Pancreas (tissue), 10 donors: ENCODE data around the gene SHKBP1. TPM values are rescaled to one million over a fixed set of nuclear protein-coding genes. Genes with fewer than 3 reads are reported as not detected.

Experiments
- ATAC-seq, 4 donors: fragments of 200-7000 bp; cut with Tn5 transposase; one replicate each; pipeline versions ENCODE4 v1.8.0 to v1.9.1; 2020; ENCODE audit warnings: mild to moderate bottlenecking in 4 of 4, moderate library complexity in 4 of 4
- DNase-seq, 6 donors: peaks; one replicate each; pipeline ENCODE4 v3.0.0-alpha.2; 2020
- FAIRE-seq: peaks from 2 replicates; lab custom pipeline; 2012; peaks lifted over from hg19 to GRCh38; lab: Jason Lieb, UNC
- H3K27ac ChIP-seq, 4 donors: fragments of 200-600 bp; sonication (generic); 1 replicate in 3 of 4; 2 replicates in 1 of 4; pipeline versions ENCODE4 v1.5.0 to v1.8.0; 2020
- H3K27me3 ChIP-seq, 4 donors: fragments of 200-600 bp; one replicate each; pipeline ENCODE4 v1.8.0; 2021
- H3K36me3 ChIP-seq, 3 donors: fragments of 200-600 bp; sonication (generic) in 1 of 3; one replicate each; pipeline versions ENCODE4 v1.5.0 to v1.8.0; 2020 to 2021
- H3K4me1 ChIP-seq, 3 donors: fragments of 200-600 bp; one replicate each; pipeline ENCODE4 v1.8.0; 2021
- H3K4me3 ChIP-seq, 4 donors: fragments of 200-600 bp; sonication (generic) in 2 of 4; one replicate each; pipeline versions ENCODE4 v1.5.0 to v1.8.0; 2020 to 2021
- H3K9me3 ChIP-seq, 4 donors: fragments of 200-600 bp; one replicate each; pipeline ENCODE4 v1.8.0; 2021
- CTCF ChIP-seq, 4 donors: fragments of 200-600 bp; sonication (generic) in 3 of 4; IDR thresholded peaks; one replicate each; pipeline versions ENCODE4 v1.5.0 to v1.8.0; 2021; ENCODE audit warnings: antibody characterized with exemption in 4 of 4
- WGBS, 2 donors: extraction: QIAGEN DNeasy Blood & Tissue Kit; methylation state at CpG; one replicate each; pipeline ENCODE4 v1.1.7; 2013; 5-methylcytosine and 5-hydroxymethylcytosine counted together
- intact Hi-C, 3 donors: fragments of 100-400 bp; cut with DNase I; formaldehyde crosslinking; loops; one replicate each; pipeline versions ENCODE4 v1.11.1 to v1.14.2; 2022
- polyA plus RNA-seq, 2 donors: library from polyadenylated mRNA; stranded (reverse); fragments of 200-250 nt; gene quantifications; one replicate each; pipeline ENCODE4 v1.2.3, GENCODE V29; 2013
- total RNA-seq, 6 donors: library from RNA; stranded (reverse); fragmentation: NEBNext Ultra II Directional in 4 of 6; extraction: Animal tissue kit (Norgen Biotek cat#: 25700) in 4 of 6; gene quantifications; one replicate each; pipeline versions ENCODE4 v1.2.1 to v1.2.4, GENCODE V29; 2021 to 2023
- donor health status: healthy with polysubstance abuse.
- donor health status: DM: no; HTN: no; CAD: no; lungs with moderate emphysema.
- donor health status: DM: no; HTN: no; CAD: no.
- donor health status: control.
- donor health status: control.
- donor health status: Bipolar disorder and iron deficiency.
- donor health status: DM: yes; HTN: yes; CAD: no.
- donor health status: DM: no; HTN: no; CAD: no.
- donor health status: DM: no; HTN: no; CAD: no.
- donor health status: DM: yes; HTN: yes; CAD: no.

Gene SHKBP1
- total and polyA plus RNA-seq, 8 donors: 18.2 to 86.2 (median 23.8) TPM

- peaks cover 0 to 9% (median 0%) of the 10 kb centered on the region in 4 donors for H3K27me3 ChIP-seq
- intact Hi-C loops: no loop called here
- 1% methylated on average over 50 to 53 of the region's 53 CpGs for WGBS, 2 donors
- DNase-seq (peak; percentile 99 to 100 (median 100)), FAIRE-seq (peak; percentile 78), ATAC-seq (peak; percentile 95 to 98 (median 96))
- no peak overlapping the region for H3K27ac ChIP-seq
- H3K4me3 ChIP-seq: peak overlapping the region in 2 of 4 donors; percentile 27 to 36
- no peaks in the 10 kb centered on the region for H3K36me3 ChIP-seq
- peaks cover 0 to 5% (median 0%) of the 10 kb centered on the region in 3 donors for H3K4me1 ChIP-seq
- TF ChIP-seq CTCF (IDR thresholded peaks at IDR 0.05): no peak
- no peaks in the 10 kb centered on the region for H3K9me3 ChIP-seq
Measured at GRCh38 chr19:40570313-40571004, 6.2 kb upstream of the SHKBP1 start.

- no peak for FAIRE-seq
- Histone ChIP-seq H3K36me3 (no peaks in the 10 kb centered on the region), H3K4me3 (no peak overlapping the region), H3K9me3 (no peaks in the 10 kb centered on the region), H3K27ac (no peak overlapping the region), H3K4me1 (peaks cover 0 to 5% (median 0%) of the 10 kb centered on the region in 3 donors), H3K27me3 (peaks cover 0 to 9% (median 0%) of the 10 kb centered on the region in 4 donors)
- intact Hi-C loops: no loop called here
- DNase-seq: no peak
- 15% methylated on average over 3 of the region's 3 CpGs for WGBS, 2 donors
- TF ChIP-seq CTCF (IDR thresholded peaks at IDR 0.05): no peak
- no peak for ATAC-seq
Measured at GRCh38 chr19:40571005-40571318, 5.7 kb upstream of the SHKBP1 start.

GRCh38 chr19:40571831-40572495 lies 4.7 kb upstream of the SHKBP1 start:
- no peaks in the 10 kb centered on the region for H3K9me3 ChIP-seq
- H3K4me1 ChIP-seq: peaks cover 0 to 5% (median 0%) of the 10 kb centered on the region in 3 donors
- 79 to 80% methylated on average over 10 of the region's 10 CpGs for WGBS, 2 donors
- H3K27ac ChIP-seq: no peak overlapping the region
- DNase-seq: no peak
- no peak for ATAC-seq
- no peak for TF ChIP-seq CTCF (IDR thresholded peaks at IDR 0.05)
- no peak for FAIRE-seq
- H3K36me3 ChIP-seq: no peaks in the 10 kb centered on the region
- no peak overlapping the region for H3K4me3 ChIP-seq
- peaks cover 0 to 9% (median 0%) of the 10 kb centered on the region in 4 donors for H3K27me3 ChIP-seq
- intact Hi-C loops: no loop called here

- peaks cover 0 to 3% (median 0%) of the 10 kb centered on the region in 3 donors for H3K4me1 ChIP-seq
- ATAC-seq: no peak
- DNase-seq: no peak
- H3K27ac ChIP-seq: no peak overlapping the region
- no peak for TF ChIP-seq CTCF (IDR thresholded peaks at IDR 0.05)
- FAIRE-seq: no peak
- no peaks in the 10 kb centered on the region for H3K27me3 ChIP-seq
- intact Hi-C loops: no loop called here
- H3K9me3 ChIP-seq: no peaks in the 10 kb centered on the region
- no peak overlapping the region for H3K4me3 ChIP-seq
- 69 to 77% methylated on average over 18 of the region's 18 CpGs for WGBS, 2 donors
- peaks cover 0 to 3% (median 0%) of the 10 kb centered on the region in 3 donors for H3K36me3 ChIP-seq
Measured at GRCh38 chr19:40575326-40575725, 1.3 kb upstream of the SHKBP1 start.
